ENCODE data around the gene POFUT2.

The POFUT2 gene

DNA sequence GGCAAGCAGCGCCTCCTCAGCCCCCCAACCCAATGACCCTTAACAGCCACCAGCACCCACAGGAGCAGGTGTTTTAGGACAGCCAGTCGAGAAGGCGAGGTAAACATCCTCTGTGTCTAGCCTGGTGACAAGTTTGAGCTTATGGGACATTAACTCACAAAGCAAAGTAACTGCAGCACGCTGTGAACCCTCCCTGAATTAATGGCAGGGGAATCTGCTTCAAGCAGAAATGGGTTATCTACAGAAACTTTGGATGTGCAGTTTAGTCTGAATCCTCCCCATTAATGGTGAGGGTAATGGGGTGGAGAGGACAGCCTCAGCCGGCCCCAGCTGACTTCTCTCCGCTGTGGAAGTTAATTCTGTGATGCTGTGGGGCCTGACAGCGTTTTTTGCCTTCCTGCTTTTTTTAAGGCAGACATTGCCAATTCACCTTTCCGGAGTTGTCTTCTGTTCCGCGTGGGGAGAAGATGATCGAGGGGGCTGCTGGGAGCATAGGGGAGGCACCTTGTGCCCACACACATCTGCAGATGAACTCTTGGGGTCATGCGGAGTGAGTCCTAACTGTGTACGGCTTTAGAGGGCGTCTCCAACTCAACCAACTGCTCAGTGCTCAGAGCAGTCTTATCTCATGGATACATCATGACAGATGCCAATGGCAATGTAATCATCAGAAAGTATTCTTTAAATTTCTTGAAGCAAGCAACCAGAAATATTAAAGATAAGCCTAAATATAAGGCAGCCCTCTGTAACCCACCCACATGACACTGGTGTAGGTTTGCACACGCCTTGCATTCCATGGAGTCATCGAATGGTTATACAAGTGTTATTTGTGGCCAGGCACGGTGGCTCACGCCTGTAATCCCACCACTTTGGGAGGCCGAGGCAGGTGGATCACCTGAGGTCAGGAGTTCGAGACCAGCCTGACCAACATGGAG lies 41.0 kb downstream of the POFUT2 start:
- DNase-seq = no peak

DNA sequence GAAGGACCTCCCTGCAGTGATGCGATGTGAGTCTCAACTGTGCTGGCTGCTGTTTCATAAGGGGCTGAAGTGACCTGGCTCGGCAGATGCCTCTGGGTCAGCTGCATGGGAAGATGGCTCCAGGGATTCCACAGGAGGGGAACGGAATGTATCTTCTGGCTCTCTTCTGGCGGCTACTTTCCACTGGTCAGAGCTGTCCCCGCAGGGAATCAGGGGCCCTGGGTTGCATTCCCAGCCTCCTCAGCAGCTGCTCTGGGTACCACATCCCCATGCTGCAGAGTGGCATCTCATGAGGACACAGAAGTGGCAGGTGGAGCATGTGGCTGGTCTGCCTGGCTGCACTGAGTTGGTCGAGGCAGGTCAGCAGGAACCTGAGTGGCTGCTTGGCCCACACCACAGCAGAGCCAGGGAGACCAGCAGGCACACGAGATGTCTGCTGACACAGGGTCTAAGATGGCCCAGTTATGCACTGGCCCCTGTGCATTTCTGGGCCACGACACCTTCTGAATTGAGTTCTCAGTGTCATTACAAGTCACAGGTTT lies 42.8 kb downstream of the POFUT2 start:
- DNase-seq = no peak

- no peak for DNase-seq
Measured at GRCh38 chr21:45243603-45244002, 44.1 kb downstream of the POFUT2 start.

DNA sequence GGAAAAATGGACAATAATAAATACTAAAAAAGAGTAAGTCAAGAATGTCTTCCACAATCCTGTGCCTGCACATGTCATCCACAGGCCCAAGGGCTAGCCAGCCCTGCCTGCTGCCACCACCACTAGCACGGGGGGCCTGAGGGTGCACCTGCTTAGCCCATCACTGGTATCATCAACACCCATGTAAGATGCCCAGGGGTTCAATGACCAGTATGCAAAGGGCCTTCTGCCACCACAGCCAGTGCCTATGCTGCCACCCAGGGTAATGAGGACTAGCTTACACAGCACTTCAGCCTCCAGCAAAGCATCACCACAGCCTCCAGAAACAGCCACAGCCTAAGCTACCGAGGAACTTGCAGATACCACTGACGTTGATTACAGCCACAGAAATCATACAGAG lies 46.3 kb downstream of the POFUT2 start:
- no peak for DNase-seq

- no peak for DNase-seq
Measured at GRCh38 chr21:45237401-45237800, 50.3 kb downstream of the POFUT2 start.

GRCh38 chr21:45236481-45236880 lies 51.2 kb downstream of the POFUT2 start:
- DNase-seq = peak; percentile 62

DNA sequence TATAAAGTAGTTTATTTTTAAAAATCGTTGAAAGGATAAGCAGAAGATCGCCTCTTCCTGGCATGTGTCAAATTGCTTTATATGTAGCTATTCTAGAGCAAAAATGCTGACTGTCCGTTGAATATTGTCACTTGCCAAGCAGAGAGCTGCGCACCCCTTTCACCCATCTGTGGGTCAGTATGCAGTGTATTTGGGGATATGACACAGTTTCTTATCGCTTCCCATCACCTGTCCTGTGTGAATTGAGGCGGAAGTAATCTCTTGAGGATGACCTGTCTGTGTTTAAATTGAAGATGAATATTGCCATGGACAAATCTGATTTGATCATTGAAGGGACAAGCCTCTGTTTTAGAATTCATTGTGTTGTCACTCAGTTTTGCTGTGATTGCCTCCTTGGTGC lies 52.2 kb downstream of the POFUT2 start:
- no peak for DNase-seq

DNA sequence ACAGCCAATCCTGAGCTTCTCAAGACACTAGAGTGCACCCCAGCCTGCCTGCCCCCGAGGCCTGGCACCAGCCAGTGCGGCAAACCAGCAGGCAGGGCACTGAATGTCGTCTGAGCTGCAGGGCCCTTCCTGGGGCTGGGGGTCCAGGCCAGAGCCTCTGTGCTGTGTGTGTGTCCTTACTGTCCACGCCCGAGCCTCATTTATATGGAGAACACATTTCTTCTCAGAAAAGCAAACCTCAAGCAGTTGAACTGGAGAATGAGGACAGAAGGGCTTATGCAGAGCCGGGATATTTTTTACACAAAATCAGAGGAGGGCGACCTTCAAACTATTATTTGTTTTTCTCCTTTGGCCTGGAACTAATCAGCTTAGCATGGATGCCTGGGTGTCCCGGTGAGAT lies 52.7 kb downstream of the POFUT2 start:
- DNase-seq = no peak

GRCh38 chr21:45234127-45234526 lies 53.6 kb downstream of the POFUT2 start:
- no peak for DNase-seq

DNA sequence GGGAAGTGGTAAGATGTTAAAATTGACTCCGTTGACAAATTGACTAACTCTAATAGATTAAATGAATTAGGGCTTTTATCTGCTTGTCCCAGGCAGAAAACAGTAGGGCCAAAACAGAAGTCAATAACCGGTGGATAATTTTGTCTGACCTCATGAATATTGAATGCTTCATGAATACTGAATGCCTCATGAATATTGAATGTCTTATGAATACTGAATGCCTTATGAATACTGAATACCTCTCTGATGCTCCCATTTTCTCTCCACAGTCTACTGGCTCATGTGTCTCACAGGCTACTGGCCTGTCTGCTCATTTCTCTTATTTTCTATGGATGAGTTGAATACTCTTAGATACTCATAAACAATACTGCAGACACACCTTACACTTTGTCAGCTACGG lies 56.0 kb downstream of the POFUT2 start:
- no peak for DNase-seq

GRCh38 chr21:45228656-45229240 lies 58.9 kb downstream of the POFUT2 start:
- no peak for DNase-seq

DNA sequence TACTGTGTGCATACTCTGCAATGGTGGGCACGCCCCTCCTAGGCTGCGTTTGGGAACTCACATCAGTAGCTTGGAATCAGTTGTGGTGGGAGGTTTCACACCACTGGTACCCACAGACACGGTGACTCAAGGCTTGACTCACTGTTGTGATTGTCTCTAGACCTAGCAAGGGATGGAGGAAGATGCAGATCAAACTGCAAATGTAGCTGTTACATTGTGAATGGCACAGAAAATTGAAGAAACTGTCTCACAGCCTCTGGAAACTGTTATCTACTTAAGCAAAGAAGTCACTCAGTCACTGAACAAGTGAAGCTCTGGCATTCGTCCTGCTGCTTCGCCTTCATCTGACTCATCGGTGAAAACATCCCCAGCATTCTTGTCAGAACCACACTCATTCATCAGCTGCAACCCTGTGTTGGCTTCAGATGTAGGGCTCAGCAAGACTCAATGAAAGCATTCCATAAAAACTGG lies 59.5 kb downstream of the POFUT2 start:
- peak; percentile 48 for DNase-seq

DNA sequence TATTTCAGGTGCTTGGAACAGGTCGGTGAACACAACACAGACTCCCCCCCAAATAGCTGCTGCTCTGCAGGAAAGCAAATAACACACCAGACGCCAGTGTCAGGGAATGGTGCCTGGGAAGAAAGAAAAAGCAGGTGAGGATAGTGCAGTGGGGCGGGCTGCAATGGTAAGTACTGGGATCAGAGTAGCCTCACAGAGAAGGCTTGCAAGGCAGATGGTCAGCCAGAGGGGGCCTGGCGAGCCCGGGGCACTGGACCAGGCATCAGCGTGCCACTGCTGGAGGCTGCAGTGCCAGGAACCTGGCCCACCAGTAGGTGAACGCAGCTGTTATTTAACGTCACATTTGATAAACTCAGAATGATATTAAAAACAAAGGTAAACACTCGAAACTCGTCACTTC lies 60.0 kb downstream of the POFUT2 start:
- DNase-seq = no peak

DNA sequence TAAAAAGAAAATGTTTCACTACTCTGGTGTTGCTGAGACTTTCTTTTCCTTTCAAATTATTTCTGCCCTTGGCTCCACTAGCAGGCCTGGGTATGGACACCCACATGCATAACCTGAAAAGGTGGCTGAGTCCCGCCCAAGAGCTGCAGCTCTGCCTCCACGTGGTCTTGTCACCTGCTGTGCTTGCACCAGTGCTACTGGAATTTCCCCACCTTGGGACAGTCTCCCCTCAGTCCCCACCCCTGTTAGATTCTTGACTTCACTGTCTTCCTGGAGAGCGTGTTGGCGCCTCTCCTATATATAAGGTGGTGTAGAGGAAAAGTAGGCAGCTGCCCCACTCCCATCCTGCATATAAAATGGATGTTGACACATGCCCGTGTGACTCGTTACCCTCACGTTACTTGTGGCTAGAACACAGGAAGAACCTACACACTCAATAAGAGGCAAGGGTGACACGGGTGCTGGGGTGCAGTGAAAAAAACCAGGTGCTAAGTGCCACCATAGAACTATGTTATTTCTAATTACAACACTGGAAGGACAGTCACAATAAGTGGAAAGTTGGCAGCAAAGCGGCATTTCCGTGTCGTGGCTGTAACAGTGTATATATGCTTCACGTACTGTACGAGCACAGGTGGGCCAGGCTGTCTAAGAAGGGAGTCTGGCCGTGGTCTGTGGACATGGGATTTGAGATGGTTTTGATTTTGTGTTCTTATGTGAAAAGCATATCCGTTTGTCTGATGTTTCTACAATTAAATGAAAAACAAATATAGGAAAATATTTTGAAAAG lies 61.0 kb downstream of the POFUT2 start:
- DNase-seq = no peak

DNA sequence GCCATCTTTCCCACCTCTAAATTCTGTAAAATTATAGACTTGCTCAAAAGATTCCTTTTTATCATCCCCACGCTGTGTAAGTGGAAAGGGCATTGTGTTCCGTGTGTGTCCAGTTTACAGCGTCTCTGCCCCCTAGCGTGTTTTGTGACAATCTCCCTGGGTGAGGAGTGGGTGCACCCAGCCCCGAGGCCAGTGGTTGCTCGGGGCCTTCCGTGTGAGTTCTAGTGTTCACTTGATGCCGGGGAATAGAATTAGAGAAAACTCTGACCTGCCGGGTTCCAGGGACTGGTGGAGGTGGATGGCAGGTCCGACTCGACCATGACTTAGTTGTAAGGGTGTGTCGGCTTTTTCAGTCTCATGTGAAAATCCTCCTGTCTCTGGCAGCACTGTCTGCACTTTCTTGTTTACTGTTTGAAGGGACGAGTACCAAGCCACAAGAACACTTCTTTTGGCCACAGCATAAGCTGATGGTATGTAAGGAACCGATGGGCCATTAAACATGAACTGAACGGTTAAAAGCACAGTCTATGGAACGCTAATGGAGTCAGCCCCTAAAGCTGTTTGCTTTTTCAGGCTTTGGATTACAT lies 61.9 kb downstream of the POFUT2 start:
- DNase-seq = no peak

DNA sequence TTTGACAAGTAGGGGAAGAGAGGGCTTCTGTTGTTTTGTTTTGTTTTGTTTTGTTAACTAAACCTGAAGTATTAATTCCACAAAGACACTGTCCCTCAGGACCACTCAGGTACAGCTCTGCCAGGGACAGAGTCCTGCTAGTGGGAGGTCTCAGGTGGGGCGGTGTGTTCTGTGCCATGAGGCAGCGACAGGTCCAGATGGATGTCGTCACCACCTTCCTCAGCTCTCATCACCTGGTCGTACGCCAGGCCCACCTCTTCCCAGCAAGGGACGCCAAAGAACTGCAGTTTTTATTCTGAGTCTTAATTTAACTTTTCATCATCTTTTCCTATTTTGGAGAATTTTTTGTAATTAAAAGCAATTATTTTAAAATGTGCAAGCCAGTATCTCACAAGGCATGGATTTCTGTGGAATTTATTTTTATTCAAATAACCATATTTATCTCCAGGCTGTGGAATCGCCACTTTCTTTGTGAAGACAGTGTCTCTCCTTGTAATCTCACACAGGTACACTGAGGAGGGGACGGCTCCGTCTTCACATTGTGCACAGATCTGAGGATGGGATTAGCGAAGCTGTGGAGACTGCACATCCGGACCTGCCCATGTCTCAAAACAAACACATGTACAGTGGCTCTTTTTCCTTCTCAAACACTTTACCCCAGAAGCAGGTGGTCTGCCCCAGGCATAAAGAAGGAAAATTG lies 62.5 kb downstream of the POFUT2 start:
- DNase-seq = no peak

DNA sequence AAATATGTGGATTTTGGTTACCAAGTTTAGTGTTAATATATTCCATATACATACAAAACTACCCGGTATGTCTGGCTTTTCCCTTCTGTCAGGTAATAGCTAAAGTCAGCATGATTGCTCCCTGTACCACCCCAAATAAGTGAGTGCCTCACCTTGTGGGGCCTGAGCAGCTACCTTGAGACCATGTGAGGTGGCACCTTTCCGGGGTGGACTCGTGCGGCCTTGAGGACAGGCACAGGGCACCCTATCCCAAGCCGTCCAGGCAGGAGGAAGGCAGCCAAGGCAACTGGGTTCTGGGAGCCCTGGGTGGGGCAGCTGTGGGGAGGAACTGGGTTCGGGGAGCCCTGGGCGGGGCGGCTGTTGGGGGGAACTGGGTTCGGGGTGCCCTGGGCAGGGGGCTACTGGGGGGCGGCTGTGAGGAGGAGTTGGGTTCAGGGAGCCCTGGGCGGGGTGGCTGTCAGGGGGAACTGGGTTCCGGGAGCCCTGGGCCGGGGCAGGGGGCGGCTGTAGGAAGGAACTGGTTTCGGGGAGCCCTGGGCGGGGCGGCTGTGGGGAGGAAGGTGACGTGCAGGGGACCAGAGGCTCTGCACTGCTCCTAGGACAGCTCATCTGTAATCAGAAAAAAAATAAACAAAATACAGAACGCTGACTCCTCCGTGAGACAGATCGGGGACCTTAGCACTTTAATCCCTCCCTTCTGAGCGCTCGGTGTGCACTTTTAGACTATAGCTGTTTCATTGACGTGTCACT lies 63.3 kb downstream of the POFUT2 start:
- DNase-seq = no peak

DNA sequence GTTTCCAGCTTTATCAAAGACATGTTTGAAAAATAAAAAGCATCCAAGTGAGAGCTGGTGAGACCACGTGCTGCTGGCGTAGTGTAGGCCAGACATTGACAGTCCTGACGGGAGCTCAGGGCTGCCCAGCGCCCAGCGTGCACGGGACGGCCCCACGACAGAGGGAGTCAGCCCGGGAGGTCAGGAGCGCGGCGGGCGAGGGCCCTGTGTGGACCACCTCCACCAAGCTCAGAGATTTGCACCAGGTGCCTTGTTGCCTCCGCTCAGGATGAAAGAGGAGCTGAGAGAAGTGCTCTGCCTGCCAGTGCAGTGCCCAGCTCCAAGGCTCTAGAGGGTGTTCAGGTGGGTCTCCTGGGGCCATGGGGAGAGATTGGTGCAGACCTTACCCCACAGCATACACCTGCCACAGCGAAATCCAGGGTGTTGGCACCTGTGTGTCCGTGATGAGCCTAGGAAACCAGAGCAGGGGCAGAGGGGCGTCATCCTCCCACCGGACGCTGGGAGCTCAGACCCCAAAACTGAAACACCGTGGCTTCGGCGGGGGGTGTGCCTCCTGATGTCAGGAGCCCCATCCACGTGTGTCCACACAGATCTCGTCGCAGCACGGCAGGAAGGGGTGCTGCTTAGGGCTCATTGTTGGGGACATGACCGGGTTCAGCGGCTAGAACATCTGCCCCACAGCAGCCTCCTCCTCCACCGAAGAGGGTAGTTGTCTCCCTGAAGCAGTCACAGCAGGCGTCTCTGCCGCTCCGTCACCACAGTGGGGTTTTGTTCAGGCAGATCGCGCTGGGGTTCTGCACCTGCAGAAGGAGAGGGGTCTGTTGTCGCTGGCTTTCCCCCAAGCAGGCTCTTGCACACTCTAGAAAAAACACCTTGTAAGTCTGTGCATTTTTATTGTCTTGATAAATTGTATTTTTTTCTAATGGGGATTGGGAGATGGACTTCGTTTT lies 64.2 kb downstream of the POFUT2 start:
- DNase-seq = no peak

- DNase-seq = no peak
Measured at GRCh38 chr21:45222001-45222400, 65.7 kb downstream of the POFUT2 start.
